SK-MEL-5 (cell line): ENCODE data around the gene KIAA1671. TPM values are rescaled to one million over a fixed set of nuclear protein-coding genes. Genes with fewer than 3 reads are reported as not detected.
"Not testable (repeated sequence)": the region's sequence is repeated elsewhere in the genome, so short reads cannot be mapped to it uniquely, and the experiment has no call there.

Experiments used
- DNase-seq: peaks from one replicate; pipeline ENCODE4 v3.0.0-alpha.2; 2016; ENCODE audit warnings: low read depth, low spot score
- in situ Hi-C: cut with HindIII; loops from 2 replicates; pipeline ENCODE4 v1.10.0; 2016; ENCODE audit warnings: low sequenced_read_pairs, high pct_unique_total_duplicates, low pct_unique_long_range_greater_than_20kb
- polyA plus RNA-seq, 2 experiments: library from polyadenylated mRNA; depleted of rRNA; stranded (reverse); fragments of >200 nt; gene quantifications; 2 replicates each; pipeline ENCODE4 v1.2.3, GENCODE V29; 2015
- total RNA-seq: library from RNA; depleted of rRNA; stranded (reverse); fragments of >200 nt; shearing (Covaris generic); gene quantifications from 2 replicates; pipeline ENCODE4 v1.2.3, GENCODE V29; 2014; rRNA removed

The KIAA1671 gene
- 3.0 and 3.5 TPM in 2 replicates for total RNA-seq
- 5.8 and 7.4 TPM in 2 replicates for polyA plus RNA-seq (2015; cell fraction: cytosol; rRNA removed)
- 3.3 and 5.5 TPM in 2 replicates for polyA plus RNA-seq (2015; cell fraction: nucleus; rRNA removed)

GRCh38 chr22:24951942-24952836, at the start of gene KIAA1671:
Gene KIAA1671, plus strand, starts transcription at chr22:24952716. Its CDS starts 75,284 bp downstream, at chr22:25028000.
- in situ Hi-C loops, result no loop called here

GRCh38 chr22:24905909-24906308, 46.6 kb upstream of the KIAA1671 start:
- no peak for DNase-seq
- in situ Hi-C loops, result no loop called here

More at GRCh38 chr22:24951942-24952836, at the start of gene KIAA1671:
- DNase-seq, result peak; percentile 81

GRCh38 chr22:24907101-24907500, 45.4 kb upstream of the KIAA1671 start:
- in situ Hi-C loops, result not testable (repeated sequence)

GRCh38 chr22:24920029-24920428, 32.5 kb upstream of the KIAA1671 start:
- DNase-seq, result no peak
- in situ Hi-C loops, result no loop called here

More at GRCh38 chr22:24907101-24907500, 45.4 kb upstream of the KIAA1671 start:
- DNase-seq, result not testable (repeated sequence)

- no peak for DNase-seq
- in situ Hi-C loops, result no loop called here
Measured at GRCh38 chr22:24925586-24926427, 26.7 kb upstream of the KIAA1671 start.

GRCh38 chr22:24926428-24926725, 26.1 kb upstream of the KIAA1671 start:
- in situ Hi-C loops, result no loop called here

GRCh38 chr22:24926849-24927579, 25.5 kb upstream of the KIAA1671 start:
- in situ Hi-C loops, result no loop called here

More at GRCh38 chr22:24926428-24926725, 26.1 kb upstream of the KIAA1671 start:
- no peak for DNase-seq

GRCh38 chr22:24928322-24928721, 24.2 kb upstream of the KIAA1671 start:
- DNase-seq, result no peak
- in situ Hi-C loops, result no loop called here

More at GRCh38 chr22:24926849-24927579, 25.5 kb upstream of the KIAA1671 start:
- DNase-seq, result no peak

GRCh38 chr22:24930678-24931077, 21.8 kb upstream of the KIAA1671 start:
- in situ Hi-C loops, result no loop called here
- DNase-seq, result no peak

- DNase-seq, result no peak
- in situ Hi-C loops, result no loop called here
Measured at GRCh38 chr22:24935771-24936483, 16.6 kb upstream of the KIAA1671 start.

- in situ Hi-C loops, result no loop called here
- DNase-seq, result peak; percentile 67
Measured at GRCh38 chr22:24937114-24937513, 15.4 kb upstream of the KIAA1671 start.

GRCh38 chr22:24938741-24939341, 13.7 kb upstream of the KIAA1671 start:
- peak; percentile 73 for DNase-seq
- in situ Hi-C loops, result no loop called here

- in situ Hi-C loops, result no loop called here
- no peak for DNase-seq
Measured at GRCh38 chr22:24942301-24942700, 10.2 kb upstream of the KIAA1671 start.

- no peak for DNase-seq
- in situ Hi-C loops, result no loop called here
Measured at GRCh38 chr22:24944217-24944937, 8.1 kb upstream of the KIAA1671 start.

GRCh38 chr22:24945430-24945829, 7.1 kb upstream of the KIAA1671 start:
- in situ Hi-C loops, result no loop called here
- no peak for DNase-seq

- in situ Hi-C loops, result no loop called here
Measured at GRCh38 chr22:24947383-24947782, 5.1 kb upstream of the KIAA1671 start.

More at GRCh38 chr22:24947383-24947782, 5.1 kb upstream of the KIAA1671 start:
- DNase-seq, result no peak
